Activated T-helper 1 cell treated with anti-CD3 and anti-CD28 coated beads, Interleukin-2, amount 50 U/mL, for 16 hours (primary cell): Measurements from ENCODE around the gene SPSB1.

Experiments
- DNase-seq, 2 donors: peaks; one replicate each; pipeline ENCODE4 v3.0.0-alpha.2; 2020; ENCODE audit warnings: low read depth in 1 of 2, low spot score in 1 of 2

Gene SPSB1

DNA sequence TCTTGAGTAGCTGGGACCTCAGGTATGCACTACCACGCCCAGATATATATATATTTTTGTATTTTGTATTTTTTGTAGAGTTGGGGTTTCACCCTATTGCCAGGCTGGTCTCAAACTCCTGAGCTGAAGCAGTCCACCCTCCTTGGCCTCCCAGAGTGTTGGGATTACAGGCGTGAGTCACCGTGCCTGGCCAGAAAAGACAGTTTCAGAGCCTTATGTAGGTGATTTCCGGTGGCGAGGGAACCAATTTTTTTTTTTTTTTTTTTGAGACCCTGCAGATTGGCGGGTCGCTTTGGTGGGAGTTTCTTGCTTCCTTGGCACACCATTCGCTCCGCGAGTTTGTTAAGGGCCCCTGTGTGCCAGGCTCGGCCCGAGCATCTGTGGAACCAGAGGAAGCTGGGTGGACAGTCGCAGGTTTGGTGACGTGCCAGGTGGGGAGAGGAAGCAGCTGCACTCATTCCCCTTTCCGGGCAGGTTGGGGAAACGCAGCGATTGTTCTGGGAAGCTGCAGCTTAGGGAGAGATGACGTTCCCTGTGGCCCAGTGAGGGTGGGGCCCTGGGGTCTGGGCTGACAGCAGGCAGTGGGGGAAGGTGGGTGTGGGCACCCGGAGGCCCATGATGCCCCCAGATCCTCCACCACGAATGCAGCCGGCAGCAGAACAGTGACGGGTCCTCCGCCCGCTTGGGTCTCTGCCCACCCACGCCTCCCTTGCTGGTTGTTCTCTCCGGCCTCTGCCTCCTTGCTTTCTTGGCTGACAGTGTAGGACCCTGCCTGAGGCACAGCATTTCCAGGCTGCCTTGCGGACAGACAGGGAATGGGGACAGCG lies 25.1 kb downstream of the SPSB1 start:
- no peak for DNase-seq

DNA sequence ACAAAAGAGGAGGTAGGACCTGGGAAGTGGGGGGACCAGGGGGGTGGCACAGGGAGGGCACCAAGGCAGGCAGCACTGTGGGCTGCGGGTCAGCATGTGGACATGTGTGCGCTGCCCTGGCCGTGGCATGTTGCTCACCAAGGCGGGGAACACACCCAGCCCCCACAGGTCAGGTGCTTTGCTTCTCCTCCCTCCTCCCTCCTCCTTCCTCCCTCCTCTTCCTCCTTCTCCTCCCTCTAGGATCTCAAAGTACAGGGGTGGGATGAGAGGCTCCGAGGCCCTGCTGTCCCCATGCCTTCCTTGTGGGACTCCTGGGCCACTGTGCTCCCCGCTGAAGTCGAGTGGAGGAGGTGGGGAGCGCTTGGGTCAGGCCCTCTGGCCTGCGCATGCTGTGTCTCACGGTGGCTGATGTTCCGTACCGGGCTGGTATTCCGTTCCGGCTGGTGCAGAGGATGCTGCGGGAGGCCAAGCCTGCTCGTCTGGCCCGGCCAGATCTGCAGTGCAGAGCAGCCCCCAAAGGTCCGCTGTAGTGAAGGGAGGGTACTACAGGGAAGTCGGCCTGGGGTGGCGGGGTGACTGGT lies 26.6 kb downstream of the SPSB1 start:
- no peak for DNase-seq

DNA sequence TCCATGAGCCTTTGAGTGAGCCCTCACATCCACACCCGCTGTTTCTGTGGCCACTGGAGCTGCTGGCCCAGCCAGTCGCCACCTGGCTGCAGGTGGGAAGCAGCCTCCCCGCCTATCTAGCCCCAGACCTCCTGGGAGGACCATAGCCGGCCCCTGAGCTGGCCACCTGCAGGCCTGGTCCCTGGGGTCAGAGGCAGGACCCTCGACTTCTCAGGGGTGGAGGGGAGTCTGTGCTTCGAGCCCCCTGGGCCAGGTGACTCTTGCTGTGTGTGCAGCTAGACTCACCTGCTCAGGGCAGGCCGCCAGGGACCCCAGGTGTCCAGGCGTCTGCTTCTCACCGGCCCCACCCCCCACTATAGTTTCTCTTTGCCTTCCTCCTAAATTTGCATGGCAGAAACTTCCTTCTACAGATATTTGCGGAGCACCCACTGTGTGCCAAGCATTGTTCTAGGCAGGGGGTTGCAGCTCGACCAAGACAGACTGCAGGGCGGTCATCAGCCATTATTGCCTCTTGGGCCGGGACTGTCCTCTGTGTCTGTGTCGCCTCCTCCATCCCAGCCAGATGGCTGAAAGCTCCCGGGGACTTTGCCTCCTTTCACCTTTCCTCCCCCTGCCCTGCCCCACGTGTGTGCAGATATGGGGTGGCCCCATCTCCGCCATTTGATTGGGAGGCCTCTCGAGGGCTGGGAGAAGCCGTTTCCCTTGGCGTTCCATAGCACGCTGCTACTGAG lies 27.3 kb downstream of the SPSB1 start:
- DNase-seq: no peak

DNA sequence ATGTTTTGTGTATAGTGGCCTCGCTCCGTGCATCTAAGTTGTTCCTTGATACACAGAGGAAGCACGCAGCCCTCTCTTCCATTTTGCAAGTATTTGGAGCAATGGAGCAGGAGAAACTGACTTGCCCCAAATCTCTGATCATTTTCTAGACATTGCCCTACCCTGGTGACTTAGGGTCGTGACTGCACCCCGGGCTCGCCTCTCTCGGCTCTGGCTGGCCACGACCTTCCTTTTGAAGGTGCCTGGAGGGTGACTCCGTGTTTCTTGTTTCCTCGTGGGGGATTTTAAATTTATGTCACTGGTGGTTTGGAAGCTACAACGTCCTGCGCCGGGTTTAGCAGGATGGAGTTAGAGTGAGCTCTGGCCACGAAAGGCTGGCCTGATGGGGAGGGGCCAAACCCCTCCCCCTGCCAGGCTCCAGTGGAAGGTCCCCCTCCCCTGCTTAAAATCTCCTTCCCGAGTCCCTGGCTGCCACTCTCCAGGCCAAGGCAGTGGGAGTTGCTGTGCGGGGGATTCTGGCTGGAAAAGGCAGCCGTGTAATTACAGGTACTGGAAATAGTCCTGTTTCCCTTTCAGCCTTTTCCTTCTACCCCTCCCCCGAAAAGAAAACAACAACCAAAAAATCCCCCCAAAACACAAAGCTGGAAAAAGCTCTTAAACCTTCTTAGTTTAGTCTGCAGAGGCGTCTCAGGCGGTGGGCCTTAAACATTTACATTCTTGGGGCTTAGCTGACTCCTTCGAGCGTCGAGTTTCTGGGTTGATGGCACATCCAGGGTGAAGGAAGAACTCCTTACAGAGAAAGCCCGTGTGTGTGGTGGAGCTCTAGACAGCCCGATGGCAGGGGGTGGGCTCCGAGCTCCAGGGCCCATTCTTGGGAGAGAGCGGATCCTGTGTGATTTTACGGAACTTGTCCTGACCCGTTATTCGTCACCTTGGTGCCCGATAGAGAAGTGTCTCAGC lies 28.1 kb downstream of the SPSB1 start:
- DNase-seq: no peak

DNA sequence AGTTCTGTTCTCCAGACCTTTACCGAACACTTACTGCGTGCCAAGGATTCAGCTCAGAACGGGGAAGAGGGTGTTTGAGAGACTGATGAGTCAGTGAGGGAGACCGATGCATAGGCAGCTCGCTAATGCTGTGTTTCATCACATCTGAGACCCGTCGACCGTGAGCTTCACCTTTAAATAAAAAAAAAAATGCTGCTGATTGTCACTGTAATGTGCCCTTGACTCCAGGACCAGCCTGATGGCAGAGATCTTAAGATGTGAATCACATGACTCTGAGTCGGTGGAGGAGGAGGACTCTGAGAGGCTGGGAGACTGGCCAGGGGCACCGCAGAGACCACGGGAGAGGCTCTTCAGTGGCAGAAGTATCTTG lies 28.8 kb downstream of the SPSB1 start:
- DNase-seq: no peak

DNA sequence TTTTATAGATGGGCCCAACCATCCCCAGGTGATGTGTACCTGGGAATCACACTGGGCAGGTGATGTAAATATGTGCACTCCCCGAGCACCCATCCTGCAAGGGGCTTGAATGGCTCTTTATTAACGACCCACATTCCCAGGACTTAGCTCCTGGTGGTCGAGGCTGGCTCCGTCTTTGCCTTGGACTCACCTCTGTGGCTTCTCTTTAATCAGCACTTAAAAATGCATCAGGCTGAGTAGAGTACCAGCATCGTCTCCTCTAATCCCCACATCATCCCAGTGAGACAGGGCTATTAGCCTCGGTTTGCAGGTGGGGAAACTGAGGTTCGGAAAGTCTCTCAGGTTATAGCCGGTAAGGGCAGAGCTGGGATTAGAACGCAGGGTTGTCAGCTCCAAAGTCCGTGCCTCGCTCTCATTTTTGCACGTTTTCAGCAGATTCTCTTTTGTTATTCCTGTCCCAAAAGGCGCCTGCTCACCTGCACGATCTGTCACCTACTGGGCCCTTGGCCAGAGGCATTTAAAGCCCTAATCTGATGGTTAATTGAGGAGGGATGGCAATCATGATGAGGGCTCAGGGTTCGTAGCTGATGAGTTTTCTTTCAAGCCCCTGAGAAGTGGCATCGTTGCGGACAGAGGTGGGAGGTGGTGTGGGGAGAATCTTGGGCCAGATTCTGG lies 29.4 kb downstream of the SPSB1 start:
- DNase-seq: no peak

DNA sequence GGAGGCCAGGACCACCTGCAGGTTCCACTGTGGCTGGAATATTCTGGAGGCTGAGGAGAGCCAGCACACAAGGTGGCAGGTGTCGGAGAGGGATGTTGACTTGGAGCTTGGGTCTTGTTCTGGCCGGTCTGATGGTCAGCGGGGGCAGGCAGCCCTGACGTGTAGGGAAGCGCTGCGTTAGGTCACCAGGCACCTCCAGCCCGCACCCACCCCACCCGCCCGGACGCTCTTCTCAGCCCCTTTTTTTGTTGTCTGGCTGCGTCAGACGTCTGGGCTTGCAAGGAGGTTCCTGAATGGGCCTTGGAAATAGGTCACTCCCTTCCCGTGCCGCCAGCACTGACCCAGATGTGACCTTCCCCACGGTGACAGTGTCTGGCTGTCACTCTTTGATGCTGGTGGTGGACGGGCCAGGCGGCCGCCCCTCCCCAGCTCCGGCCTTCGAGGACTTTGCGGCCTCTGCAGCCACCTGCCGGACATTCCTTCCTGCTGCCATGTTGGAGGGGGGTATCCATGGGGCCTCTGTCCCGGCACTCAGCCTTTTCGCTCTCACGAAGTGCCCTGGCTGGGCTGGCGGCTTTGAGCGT lies 30.1 kb downstream of the SPSB1 start:
- DNase-seq: no peak

DNA sequence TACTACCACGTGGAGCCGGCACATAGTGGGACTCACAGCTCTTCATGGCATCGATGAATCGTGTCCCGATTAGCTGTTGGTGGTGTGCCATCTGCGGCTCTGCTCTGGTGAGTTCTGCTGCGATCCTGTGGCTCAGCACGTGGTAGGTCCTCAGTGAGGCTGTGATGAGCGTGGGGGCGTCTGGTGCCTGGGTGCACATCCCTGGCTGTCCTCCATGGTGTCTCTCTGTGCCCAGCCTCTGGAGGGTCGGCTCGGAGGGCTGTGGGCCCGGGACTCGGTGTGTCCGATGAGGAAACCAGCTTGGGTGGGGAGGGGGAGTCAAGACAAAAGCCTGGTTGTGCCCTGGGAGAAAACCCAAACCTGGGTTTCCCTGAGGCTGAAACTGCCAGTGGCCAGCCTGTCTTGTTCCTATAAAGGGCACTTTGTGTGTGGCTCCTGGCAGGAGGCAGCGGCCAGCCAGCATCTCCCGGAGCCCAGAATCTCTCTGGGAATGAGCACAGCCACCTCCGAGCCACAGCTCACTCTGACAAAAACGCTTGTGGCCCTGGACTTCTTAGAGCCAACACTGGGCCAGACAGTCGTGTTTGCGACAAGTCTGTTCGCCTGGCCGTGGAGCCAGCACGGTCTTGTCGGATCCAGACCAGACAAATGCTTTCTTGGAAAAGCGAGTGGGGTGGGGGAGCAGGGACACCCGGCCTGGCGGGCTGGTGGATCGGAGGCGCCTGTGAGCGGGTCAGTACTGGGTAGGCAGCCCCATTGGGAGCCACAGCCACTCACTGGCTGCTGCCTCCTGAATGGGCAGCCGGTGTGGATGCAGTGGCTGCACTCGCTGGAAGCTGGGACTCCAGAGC lies 31.8 kb downstream of the SPSB1 start:
- no peak for DNase-seq

DNA sequence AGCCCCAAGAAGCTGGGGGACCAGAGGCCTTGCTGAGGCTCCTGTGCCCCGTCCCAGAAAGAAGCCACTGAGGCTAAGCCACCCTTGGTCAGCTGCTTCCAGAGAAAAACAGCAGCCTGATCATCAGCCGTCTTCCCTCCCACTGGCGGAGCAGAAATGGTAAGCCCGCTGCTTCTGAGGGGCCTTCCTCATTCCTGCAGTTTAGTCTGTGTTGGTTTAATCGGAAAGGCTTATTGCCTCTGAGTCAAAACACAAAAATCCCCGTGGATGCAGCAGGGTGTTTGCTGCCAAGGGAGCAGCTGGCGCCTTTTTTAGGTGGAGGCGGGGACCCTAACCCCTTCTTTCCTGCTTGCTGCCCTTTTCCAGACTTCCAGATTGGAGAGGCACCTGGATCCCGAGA lies 33.9 kb downstream of the SPSB1 start:
- DNase-seq: no peak

DNA sequence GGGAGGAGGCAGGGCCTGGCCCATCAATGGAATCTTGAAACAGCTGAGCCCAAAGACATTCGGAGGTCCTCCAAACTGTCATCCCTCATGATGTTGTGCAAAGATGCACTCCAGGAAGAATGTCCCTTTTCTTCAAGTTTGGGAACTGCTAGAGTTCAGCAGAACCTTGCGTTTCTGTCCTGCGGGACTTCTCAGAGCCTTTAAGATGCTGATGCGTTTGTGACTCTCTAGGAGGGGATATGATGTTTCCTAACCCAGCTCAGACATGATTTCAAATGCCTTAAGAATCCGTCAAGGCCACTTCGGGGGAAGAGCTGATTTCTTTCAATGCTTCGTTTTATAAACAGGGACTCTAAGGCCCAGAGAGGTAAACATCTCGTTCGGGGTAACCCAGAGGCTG lies 35.5 kb downstream of the SPSB1 start:
- no peak for DNase-seq

DNA sequence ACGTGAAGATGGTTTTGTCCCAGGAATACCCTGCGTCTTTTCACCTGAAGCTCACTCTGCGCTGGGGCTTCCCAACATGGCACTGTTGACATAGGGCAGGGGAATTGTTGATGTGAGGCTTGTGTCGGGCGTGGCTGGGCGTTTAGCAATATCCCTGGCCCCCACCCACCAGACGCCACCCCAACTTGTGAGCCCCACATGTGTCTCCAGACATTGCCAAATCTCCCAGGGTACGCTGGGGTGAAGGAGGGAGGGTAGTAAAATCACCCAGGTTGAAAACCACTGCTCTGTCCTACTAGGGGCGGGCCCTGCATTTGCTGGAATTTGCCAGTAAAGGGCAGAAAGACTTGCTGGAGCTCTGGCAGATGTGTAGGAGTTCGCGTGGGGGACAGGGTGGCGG lies 36.0 kb downstream of the SPSB1 start:
- no peak for DNase-seq

DNA sequence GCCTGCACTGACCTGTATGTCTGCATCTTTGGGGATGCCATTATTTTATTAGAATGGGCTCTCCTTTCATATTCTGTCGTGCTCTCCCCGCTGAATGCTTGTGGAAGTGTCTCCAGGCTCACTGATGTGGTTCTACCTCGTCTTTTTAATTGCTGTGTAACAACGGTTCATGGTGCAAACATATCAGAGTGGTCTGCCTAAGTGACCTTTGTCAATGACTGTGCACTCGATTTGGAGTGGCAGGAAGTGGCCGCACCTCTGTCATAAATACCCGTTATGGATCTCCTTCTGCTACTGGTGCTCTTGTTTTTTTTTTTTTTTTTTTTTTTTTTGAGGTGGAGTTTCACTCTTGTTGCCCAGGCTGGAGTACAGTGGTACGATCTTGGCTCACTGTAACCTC lies 38.3 kb downstream of the SPSB1 start:
- DNase-seq: no peak

DNA sequence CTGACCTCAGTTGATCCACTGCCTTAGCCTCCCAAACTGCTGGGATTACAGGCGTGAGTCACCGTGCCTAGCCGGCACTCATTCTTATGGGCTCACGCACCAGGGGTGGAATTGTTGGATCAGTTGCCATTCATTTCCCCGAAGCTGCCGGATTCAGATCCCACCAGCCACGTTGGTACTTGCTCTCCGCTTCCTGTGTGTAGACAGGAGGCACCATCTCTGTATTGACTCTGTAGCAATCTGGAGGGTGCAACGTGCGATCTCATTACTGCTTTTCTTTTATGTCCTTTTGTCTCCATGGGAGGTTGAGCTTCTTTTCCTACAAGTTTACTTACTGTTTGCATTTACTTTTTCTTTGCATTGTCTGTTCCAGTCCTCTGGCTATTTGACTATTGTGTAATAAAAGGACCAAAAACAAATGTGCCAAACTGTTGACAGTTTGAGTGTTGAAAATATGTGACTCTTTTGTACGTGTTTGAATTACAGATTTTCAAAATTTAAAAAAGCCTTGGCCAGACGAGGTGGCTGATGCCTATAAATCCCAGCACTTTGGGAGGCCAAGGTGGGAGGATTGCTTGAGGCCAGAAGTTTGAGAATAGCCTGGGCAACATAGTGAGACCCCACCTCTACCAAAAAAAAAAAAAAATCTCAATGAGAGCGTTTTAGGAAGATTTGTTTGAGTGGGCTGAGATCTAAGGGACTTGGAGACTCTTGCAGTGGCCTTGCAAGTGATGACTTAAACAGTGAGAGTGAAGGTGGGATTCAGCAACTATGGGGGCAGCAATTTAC lies 39.1 kb downstream of the SPSB1 start:
- DNase-seq: no peak

DNA sequence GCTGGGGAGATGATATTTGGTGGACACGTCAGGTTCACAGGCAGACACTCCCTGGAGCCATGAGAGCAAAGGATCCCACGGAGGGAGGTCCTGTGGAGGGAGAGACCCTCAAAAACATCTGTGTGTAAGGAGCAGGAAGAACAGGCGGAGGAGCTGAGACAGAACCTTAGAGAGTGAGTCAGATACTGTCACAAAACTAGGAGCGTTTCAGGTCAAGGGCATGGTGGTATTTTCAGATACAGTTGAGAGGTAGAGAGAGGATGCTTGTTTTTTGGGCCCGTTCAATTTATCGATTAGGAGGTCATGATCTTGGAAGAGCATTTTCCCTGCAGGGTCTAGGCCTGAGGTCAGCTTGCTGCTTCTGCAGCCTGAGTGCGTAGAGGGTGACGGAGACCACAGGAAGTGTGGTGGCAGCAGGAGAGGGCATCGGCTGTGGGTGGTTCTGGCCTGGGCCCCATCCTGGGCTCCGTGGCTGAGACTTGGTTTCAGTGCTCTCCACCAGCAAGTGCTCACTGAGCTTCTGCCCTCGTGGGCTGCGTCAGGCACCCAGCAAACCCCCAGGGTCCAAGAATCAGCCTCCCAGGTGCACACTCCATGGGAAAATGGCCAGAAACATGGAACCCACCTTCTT lies 39.9 kb downstream of the SPSB1 start:
- DNase-seq: no peak

DNA sequence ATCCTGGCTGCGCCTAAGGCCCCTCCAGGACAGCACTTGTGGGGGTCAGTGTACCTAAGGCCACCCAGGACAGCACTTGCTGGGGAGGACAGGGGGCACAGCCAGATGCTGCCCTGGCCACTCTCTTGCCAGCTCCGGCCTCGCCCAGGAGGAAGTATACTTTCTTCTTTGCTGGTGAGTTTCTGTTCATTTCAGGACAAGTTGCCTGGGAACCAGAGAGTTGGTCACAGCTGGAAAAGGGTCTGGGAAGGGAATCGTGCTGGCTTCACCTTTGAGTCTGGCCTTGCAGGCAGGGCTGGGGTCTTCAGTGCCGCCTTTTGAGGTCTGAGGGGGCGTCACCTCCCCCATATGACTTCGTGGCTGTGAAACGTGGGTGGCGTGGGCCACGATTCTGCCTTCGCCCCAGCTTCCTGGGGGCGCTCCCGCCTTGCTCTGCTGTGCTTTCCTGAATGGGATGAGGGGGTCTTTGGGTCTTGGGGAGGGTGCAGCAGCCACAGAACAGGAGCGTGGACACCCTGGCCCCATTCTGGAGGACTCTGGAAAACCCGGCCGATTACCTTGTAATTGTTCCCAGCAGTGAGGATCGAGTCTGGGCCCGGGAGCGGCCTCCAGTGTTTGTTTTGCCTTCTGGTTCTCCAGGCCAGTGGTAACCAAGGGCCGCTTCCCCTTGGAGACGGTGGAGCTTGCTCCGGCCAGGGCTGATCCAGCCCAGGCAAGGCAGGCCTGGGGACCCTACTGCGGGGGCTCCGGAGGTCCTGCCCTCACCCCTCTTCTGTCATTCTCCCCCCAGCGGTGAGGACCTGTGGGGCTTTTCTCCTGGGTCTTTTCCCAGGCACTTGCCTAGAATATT lies 45.9 kb downstream of the SPSB1 start:
- DNase-seq: no peak

DNA sequence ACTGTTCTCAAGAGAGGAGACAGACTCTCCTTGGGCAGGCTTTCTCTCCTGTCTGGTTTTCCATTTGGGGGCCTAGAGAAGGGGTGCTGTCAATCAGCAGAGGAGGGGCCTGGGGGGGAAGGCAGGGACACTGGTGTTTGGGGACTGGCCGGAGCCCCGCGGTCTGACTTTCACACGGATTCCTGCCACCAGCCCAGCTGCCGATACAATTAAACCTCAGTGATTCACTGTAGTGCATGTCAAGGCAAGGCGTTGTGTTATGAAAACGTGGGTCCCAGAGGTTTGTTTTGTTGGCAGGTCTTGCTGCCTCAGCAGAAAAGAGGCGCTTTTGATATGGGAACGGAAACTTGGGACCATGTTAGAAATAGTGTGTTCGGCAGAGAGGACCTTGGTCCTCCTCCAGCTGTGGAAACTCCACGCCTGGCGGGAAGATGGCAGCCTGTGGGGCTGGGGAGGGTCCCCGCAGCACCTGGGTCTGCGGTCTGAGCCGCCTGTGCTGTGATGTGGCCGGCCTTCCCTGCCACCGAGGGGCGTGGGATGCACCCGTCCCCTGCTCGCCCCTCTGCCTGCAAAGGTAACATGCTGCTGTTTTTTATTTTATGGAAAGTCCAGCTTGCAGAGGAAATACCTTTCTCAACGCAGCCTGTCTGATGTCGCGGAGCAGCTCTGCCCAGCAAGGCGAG lies 47.6 kb downstream of the SPSB1 start:
- DNase-seq: no peak

DNA sequence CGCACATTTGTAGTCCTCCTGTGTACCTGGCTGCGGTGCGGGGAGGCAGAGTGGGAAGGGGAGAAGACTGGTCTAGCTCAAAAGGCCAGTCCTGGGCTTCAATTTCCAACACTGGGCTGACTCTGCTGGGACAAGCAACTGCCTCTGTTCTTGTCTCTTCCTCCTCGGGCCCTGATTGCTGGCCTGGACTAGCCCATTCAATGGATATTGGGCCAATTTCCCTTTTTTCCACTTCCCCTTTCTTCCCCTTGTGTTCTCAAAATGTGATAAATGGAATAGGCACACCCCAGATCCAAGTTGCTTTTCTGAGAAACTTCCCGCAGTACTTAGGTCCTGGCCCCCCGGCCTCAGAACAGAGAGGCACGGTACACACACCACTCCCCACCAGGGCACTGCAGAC lies 48.2 kb downstream of the SPSB1 start:
- DNase-seq: no peak
